ENCODE results near the gene FAM131B. TPM values are rescaled to one million over a fixed set of nuclear protein-coding genes. Genes with fewer than 3 reads are reported as not detected.
A peak's percentile ranks its signal among the peaks of the same experiment; 100 is the strongest.

FAM131B gene
- total RNA-seq, 2 donors from 2014 or later: 1.9 to 3.6 TPM

- Mint-ChIP-seq H3K4me1 (peaks cover 24% of the 10 kb centered on the region), H3K9me3 (no peaks in the 10 kb centered on the region), H3K27ac (peak overlapping the region; percentile 81), H3K4me3 (no peak overlapping the region), H3K36me3 (ENCODE audit: low read depth) (peaks cover 4% of the 10 kb centered on the region), H3K27me3 (ENCODE audit: insufficient read depth) (no peaks in the 10 kb centered on the region)
- Histone ChIP-seq H3K36me3 (ENCODE audit: control insufficient read depth, insufficient read depth, low read length) (peaks cover 26% of the 10 kb centered on the region), H3K27ac (ENCODE audit: low read depth, low read length) (peak overlapping the region; percentile 96), H3K4me1 (ENCODE audit: control insufficient read depth, insufficient read depth, low read length) (peaks cover 10% of the 10 kb centered on the region), H3K9me3 (ENCODE audit: control insufficient read depth, low read length) (no peaks in the 10 kb centered on the region), H3K4me3 (ENCODE audit: low read length) (peak overlapping the region; percentile 89), H3K9ac (ENCODE audit: extremely low read depth, low read length, poor library complexity, severe bottlenecking) (peak overlapping the region; percentile 98), H3K27me3 (ENCODE audit: control insufficient read depth, insufficient read depth, low read length, poor library complexity, severe bottlenecking) (no peaks in the 10 kb centered on the region)
- peak; percentile 92 for TF ChIP-seq CTCF (conservative IDR thresholded peaks at IDR 0.05)
- DNase-seq: peak; percentile 97
- 0% methylated on average over 2 to 35 of the region's 35 CpGs for WGBS, 2 experiments (ENCODE audit: insufficient coverage in 1 of 2, insufficient read length in 1 of 2)
These were observed 17.7 kb upstream of the FAM131B start for GRCh38 chr7:143380260-143380645.

DNA sequence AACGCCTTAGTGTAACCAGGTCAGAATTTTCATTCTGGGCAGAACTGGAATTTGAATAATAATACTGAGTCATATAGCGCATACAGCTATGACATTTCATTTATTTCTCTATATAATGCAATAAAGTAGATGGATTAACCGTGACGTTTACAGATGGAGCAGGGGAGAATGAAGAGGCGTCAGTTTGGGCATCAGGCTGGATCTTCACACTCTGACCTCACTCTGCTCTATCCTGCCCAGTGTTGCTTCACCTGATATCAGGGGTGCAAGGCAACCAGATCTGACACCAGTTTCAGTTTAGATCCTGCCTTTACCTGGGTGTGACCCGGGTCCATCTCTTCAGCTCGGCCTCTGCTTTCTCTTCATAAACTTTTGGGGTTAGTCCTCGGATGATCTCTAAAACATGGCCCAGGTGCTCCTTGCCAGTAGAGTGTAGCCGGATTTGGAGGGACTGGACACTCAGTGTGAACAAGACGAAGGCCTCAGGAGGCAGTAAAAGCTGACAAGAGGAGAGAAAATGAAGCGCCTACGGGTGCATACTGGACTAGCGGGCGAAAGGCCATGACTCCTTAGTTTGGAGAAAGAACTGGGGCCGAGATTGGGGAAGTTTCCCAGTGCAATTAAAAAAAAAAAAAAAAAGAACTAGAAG lies 17.2 kb upstream of the FAM131B start:
- H3K27ac Mint-ChIP-seq: peak overlapping the region; percentile 81
- Histone ChIP-seq H3K9me3 (ENCODE audit: control insufficient read depth, low read length) (no peaks in the 10 kb centered on the region), H3K36me3 (ENCODE audit: control insufficient read depth, insufficient read depth, low read length) (peaks cover 21% of the 10 kb centered on the region), H3K27me3 (ENCODE audit: control insufficient read depth, insufficient read depth, low read length, poor library complexity, severe bottlenecking) (no peaks in the 10 kb centered on the region), H3K9ac (ENCODE audit: extremely low read depth, low read length, poor library complexity, severe bottlenecking) (peak overlapping the region; percentile 98), H3K4me1 (ENCODE audit: control insufficient read depth, insufficient read depth, low read length) (peaks cover 10% of the 10 kb centered on the region), H3K27ac (ENCODE audit: low read depth, low read length) (no peak overlapping the region), H3K4me3 (ENCODE audit: low read length) (peak overlapping the region; percentile 89)
- TF ChIP-seq CTCF (conservative IDR thresholded peaks at IDR 0.05): no peak
- peaks cover 4% of the 10 kb centered on the region for H3K36me3 Mint-ChIP-seq (ENCODE audit: low read depth)
- no peaks in the 10 kb centered on the region for H3K27me3 Mint-ChIP-seq (ENCODE audit: insufficient read depth)
- H3K4me1 Mint-ChIP-seq: peaks cover 25% of the 10 kb centered on the region
- H3K9me3 Mint-ChIP-seq: no peaks in the 10 kb centered on the region
- no peak for DNase-seq
- H3K4me3 Mint-ChIP-seq: no peak overlapping the region
- 40 to 41% methylated on average over 13 to 14 of the region's 15 CpGs for WGBS, 2 experiments (ENCODE audit: insufficient coverage in 1 of 2, insufficient read length in 1 of 2)

DNA sequence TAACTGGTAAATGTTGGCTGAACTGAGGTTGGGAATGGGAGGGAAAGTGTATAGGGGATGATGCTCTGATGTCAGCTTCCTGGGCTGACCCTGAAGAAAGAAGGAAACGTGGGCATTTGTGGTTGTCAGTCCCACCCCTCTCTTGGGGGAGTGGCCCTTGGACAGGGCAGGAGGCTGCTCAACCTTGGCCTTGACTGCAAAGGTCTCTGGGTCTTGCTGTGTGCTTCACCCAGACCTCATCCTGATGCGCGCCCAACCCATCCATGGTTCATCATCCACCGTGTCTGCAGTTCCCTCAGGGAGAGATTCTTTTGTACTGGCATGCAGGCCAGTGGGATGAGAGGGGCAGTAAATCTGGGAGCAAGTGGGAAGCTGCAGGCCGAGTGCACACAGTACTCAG lies 13.9 kb upstream of the FAM131B start:
- peak; percentile 56 for DNase-seq
- no peak overlapping the region for H3K4me3 Mint-ChIP-seq
- Histone ChIP-seq H3K27ac (ENCODE audit: low read depth, low read length) (no peak overlapping the region), H3K27me3 (ENCODE audit: control insufficient read depth, insufficient read depth, low read length, poor library complexity, severe bottlenecking) (no peaks in the 10 kb centered on the region), H3K4me3 (ENCODE audit: low read length) (no peak overlapping the region), H3K36me3 (ENCODE audit: control insufficient read depth, insufficient read depth, low read length) (no peaks in the 10 kb centered on the region), H3K9me3 (ENCODE audit: control insufficient read depth, low read length) (no peaks in the 10 kb centered on the region), H3K4me1 (ENCODE audit: control insufficient read depth, insufficient read depth, low read length) (no peaks in the 10 kb centered on the region), H3K9ac (ENCODE audit: extremely low read depth, low read length, poor library complexity, severe bottlenecking) (no peak overlapping the region)
- H3K27ac Mint-ChIP-seq: no peak overlapping the region
- no peak for TF ChIP-seq CTCF (conservative IDR thresholded peaks at IDR 0.05)
- 88 to 89% methylated on average over 3 to 5 of the region's 5 CpGs for WGBS, 2 experiments (ENCODE audit: insufficient coverage in 1 of 2, insufficient read length in 1 of 2)
- peaks cover 25% of the 10 kb centered on the region for H3K4me1 Mint-ChIP-seq
- no peaks in the 10 kb centered on the region for H3K27me3 Mint-ChIP-seq (ENCODE audit: insufficient read depth)
- no peaks in the 10 kb centered on the region for H3K9me3 Mint-ChIP-seq
- no peaks in the 10 kb centered on the region for H3K36me3 Mint-ChIP-seq (ENCODE audit: low read depth)

Measured in endodermal cell (in vitro differentiated cells).